Hematopoietic multipotent progenitor cell (in vitro differentiated cells): ENCODE results near the gene ARID4B. TPM values are rescaled to one million over a fixed set of nuclear protein-coding genes. Genes with fewer than 3 reads are reported as not detected.

ENCODE experiments used
- DNase-seq, 3 donors: peaks; one replicate each; pipeline ENCODE4 v3.0.0-alpha.2; 2011 to 2015; ENCODE audit warnings: low read depth in 2 of 3, low spot score in 2 of 3
- small RNA-seq: library from RNA; depleted of rRNA; stranded (forward); fragments of <200 nt; gene quantifications from one replicate; pipeline ENCODE3, GENCODE V24; 2012
- total RNA-seq: library from RNA; depleted of rRNA; stranded (reverse); fragments of >200 nt; gene quantifications from one replicate; pipeline ENCODE4 v1.2.3, GENCODE V29; 2012

Gene ARID4B
- total RNA-seq, 1 donor: 24.5 TPM

GRCh38 chr1:235134171-235134570 lies 193.8 kb downstream of the ARID4B start:
- DNase-seq: no peak

GRCh38 chr1:235133086-235133485 lies 194.9 kb downstream of the ARID4B start:
- DNase-seq: no peak

- no peak for DNase-seq
Observed at GRCh38 chr1:235131961-235132360, 196.0 kb downstream of the ARID4B start.

- no peak for DNase-seq
Observed at GRCh38 chr1:235130766-235131270, 197.2 kb downstream of the ARID4B start.

GRCh38 chr1:235129774-235130570 lies 198.0 kb downstream of the ARID4B start:
- DNase-seq: no peak

GRCh38 chr1:235128456-235129328 lies 199.3 kb downstream of the ARID4B start, which contains the start of gene TOMM20:
Gene TOMM20, minus strand, starts transcription at chr1:235128837. Its CDS starts 122 bp downstream, at chr1:235128715.
- peak; percentile 94 to 99 (median 98) for DNase-seq

- DNase-seq: peak in 1 of 3 donors; percentile 22
Observed at GRCh38 chr1:235127732-235128455, 200.1 kb downstream of the ARID4B start.

GRCh38 chr1:235127203-235127602 lies 200.8 kb downstream of the ARID4B start:
- no peak for DNase-seq

GRCh38 chr1:235124665-235125064 lies 203.3 kb downstream of the ARID4B start:
- DNase-seq: no peak

GRCh38 chr1:235124111-235124510 lies 203.9 kb downstream of the ARID4B start:
- DNase-seq: no peak

GRCh38 chr1:235122348-235122747 lies 205.6 kb downstream of the ARID4B start:
- no peak for DNase-seq

Small RNAs within 50 kb of the gene (small RNA-seq; reads per million reads assigned to genes)
- not detected for gene AL391994.1
- not detected for gene MIR4753
- 159 reads per million, percentile 98 among the genes with 10 or more reads in this experiment for gene SNORA14B

Other genes starting within 250 kb of the ARID4B start
- 51.7 TPM for gene TOMM20, start 199.3 kb downstream of the ARID4B start, total RNA-seq
- gene RBM34, start 166.9 kb downstream of the ARID4B start, total RNA-seq: 24.0 TPM
- gene GGPS1, start 391 bp upstream of the ARID4B start, total RNA-seq: 8.9 TPM
- gene TBCE, start 39.2 kb upstream of the ARID4B start, total RNA-seq: 11.8 TPM
- gene B3GALNT2, start 176.3 kb upstream of the ARID4B start, total RNA-seq: 10.2 TPM